NK-92 (cell line): ENCODE data around the gene KCNQ5.
"Not testable (repeated sequence)": the region's sequence is repeated elsewhere in the genome, so short reads cannot be mapped to it uniquely, and the experiment has no call there.

Experiments
- DNase-seq: peaks from one replicate; lab custom pipeline; 2025; ENCODE audit not compliant: unreplicated experiment; lab: John Stamatoyannopoulos, UW

The KCNQ5 gene

DNA sequence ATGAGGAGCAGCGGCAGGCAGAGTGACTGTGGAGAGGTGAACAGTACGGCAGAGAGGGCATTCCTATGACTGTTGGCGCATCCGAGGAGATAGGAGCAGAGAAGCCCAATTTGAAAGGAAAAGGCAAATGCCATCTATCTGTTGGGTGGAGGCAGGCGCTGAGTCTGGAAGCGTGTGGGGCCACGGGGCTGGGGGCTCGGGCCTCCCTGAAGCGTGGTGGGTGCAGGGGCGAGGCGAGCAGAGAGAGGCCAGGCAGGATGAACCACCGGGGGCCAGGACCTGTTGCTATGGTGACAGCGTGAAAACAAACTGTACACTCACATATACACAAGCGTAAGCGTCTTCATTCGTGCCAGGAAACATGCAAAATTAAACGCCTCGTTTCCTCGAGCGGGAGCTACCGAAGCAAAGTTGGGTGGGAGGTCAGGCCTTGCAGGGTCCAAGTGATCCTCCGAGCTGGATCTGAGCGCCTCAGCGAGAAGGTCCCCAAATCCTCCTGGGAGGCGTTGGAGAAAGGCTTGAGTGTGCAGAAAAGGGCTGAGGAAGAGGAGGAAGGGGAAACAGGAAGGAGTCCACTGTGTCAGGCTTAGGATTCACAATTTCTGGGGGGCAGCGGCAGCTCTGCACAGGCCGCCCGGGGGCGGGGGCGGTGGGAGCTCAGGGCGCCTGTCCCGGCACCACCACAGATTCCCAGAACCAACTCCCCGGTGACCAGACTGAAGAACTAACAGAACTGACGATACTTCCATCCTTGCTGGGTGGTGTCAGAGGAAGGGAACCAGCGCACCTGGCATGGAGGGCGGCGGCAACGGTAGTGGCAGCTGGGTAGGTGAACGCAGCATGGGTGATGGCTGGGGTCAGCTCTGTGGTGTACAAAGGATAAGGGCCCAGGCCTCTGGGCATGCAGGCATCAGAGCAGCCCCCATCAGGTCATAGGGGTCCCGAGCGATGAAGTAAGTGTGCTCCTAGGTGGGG, 535.2 kb downstream of the KCNQ5 start:
- no peak for DNase-seq

DNA sequence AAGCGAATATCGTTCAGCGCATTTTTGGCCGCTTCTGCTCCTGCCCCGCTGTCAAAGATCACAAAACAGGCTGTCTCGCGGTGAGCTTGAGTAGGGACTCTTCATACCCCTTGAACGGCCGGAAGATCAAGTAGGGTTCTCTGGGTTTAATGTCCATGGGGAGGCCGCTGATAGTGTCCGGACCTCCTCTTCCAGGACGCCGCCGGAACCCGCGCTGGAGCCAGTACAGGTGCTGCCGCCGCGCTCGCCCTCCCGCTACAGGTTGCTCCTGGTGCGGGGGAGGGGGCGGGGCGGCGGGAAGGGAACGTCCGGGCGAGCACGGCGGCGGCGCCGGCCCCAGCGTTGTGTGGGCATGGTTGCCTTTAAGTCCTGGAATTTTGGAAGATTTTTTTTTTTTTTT, 536.0 kb downstream of the KCNQ5 start:
- DNase-seq: no peak

DNA sequence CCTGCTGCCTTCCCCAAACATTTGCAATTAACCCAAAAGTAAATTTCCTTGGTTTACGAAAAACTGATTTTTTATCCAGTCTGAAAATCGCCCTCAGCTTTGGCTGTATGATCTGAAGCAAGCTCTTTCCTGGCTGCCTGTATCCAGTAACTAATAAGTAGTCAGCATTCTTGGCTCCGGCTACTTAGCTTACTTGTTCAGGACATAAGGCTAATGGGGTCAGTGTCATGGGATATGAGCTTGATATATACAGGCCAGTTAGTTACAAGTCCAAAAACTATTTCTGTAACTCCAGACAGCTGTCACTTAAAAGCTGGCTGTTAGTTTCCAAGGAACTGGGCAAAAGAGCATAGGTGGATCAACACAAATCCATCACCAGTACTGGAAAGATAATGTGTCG, 547.2 kb downstream of the KCNQ5 start:
- DNase-seq: no peak

DNA sequence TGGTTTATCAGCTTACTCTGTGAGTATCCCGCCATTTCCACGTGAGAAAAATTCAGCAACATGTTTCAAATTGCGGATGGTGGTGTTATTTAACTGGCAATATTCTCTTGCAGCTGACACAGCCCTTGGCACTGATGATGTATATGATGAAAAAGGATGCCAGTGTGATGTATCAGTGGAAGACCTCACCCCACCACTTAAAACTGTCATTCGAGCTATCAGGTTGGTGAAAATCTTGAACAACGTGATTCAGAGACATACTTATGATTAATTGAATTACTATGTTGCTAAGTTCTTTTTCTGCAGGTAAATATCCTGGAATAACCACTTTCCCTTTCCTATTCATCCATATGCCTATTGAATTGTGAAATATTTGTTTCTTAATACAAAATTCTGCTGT, 547.8 kb downstream of the KCNQ5 start:
- no peak for DNase-seq

DNA sequence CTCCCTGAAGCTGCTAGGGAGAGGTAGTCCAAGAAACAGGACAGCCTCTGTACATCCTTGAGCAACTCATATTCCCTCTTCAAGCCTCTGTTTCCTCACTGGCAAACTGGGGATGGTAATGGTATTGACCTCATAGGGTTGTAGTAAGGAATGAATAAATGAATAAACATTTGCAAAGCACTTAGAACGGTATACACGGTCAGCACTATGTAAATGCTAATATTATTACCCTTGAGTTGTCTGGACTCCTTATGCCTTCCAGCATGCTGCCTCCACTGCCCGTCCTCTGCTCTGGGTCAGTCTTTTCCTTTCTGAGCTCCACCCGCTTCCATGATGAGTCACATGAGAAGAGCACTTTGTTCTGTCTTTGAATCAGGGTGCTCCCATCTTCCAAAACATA, 552.8 kb downstream of the KCNQ5 start:
- DNase-seq: no peak

DNA sequence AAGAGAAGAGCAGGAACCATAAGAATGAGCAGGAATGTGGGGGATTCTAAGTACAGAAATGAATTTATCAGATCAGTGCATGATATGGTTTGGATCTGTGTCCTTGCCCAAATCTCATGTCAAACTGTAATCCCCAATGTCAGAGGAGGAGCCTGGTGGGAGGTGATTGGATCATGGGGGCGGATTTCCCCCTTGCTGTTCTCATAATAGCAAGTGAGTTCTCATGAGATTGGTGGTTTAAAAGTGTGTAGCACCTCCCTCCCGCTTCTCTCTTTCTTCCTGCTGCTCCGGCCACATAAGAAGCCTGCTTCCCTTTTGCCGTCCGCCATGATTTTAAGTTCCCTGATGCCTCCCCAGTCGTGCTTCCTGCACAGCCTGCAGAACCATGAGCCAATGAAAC, 554.2 kb downstream of the KCNQ5 start:
- no peak for DNase-seq

DNA sequence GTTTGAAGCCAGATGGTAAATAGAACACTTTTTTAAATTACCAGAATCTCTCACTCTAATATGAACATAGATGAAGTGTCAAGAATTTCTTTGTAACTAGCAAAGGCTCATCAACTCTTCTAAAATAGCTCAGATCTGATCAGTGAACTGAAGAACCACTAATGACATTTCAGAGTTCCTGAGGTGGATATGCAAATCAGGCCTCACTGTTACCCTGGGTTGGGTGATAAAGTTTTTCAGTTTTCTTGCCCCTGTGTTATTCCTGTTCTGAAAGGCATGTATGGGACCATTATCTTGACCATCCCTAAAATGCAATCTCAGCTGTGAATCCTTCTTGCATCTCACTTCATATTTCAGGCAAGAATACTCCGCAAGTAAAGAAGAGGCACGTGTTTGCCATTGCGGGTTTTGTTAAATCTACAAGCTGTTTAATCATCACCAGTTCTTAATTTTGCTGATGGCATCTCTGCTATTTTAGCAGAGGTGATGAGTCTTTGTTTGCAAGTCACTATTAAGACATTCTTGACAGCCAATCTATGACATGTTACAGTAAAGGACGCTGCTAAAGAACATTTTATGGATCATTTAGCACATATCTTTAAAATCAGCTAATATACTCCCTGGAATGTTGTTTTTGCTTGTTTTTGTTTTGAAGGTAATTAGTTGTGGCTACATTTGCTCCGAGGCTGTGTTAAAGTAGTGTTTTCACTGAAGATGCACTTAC, 555.5 kb downstream of the KCNQ5 start:
- no peak for DNase-seq

DNA sequence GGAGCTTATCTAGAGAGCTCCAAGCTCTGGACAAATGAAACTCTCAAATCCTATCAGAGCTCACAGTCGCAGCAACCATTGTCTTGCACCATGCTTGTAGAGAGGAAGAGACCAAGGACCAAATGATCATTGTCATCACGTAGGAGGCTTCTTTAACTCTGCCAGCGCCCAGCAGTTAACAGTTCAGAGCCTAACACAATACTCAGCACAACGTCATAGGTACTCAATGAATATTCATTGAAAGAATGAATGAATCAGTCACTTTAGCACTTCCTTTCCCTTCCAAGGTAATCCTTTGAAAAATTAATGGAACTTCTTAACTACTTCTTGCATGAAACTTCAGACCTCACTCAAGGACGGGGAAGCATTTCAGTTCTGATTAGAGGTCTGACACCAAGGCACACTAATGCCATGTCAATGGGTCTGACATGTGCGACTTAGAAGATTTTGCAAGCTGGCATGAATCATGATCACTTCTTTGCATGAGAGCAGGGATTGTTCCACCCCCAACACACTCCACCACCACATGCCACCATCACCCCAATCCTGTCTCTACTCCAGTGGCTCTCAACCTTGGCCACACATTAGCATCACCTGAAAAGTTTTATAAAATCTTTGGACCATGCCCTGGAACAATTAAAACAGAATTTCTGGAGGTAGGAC, 558.3 kb downstream of the KCNQ5 start:
- no peak for DNase-seq

DNA sequence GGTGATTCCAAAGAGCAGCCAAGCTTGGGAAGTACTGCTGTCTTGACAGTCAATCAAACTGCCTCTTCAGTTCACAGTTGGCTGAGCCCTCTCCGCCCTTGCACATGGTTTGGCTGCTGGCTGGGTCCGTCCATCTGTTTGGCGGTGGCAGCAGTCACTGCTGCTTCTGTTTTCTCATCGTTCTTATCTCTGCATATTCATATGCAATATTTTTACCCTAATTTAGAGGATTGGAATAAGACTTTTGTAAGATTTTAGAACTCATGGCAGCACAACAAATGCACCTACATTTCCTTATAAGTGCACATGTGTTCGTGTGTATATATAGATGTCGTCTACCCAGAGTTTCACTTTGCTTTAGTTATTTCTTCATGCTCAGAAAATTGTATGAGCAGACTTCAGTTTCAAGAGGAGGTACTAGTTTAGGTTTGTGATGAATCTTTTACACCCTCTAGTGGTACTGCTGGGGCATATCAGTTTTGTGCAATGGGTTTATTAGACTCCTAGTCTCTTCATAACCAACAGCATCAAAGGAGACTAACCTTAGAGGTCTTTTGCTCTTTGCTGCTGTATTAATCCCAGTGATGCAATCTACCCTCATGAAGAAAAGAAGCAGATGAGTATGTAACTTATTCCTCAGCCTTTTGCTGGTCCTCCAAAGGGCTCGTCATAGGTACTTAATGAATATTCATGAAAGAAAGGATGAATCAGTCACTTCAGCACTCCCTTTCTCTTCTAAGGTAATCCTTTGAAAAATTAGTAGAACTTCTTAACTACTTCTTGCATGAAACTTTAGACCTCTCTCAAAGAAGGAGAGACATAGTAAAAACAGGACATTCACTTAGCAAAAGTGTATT, 559.1 kb downstream of the KCNQ5 start:
- no peak for DNase-seq

DNA sequence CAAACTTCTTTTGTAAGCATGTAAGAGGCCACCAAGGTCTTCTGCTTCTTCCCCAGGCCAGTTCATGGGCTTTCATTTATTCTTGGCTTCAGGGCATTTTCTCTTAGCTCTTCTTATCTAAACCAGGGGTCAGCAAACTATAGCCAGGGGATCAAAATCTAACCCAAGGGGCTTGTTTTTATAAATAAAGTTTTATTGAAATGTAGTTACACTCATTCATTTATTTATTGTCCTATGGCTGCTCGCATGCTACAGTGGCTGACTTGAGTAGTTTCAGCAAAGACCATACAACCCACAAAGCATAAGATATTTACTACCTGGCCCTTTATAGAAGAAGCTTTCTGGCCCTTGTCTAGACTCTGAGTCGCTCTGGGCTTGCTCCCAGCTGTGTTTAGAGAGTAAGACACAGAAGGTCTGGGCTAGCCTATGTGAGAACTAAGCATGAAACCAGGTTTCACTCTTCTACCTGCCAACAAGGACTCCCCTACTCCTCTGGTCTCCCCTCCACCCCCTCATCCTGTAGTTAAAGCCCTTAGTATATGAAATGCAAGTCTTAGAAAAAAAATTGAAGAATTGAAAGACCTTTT, 560.2 kb downstream of the KCNQ5 start:
- DNase-seq: no peak

DNA sequence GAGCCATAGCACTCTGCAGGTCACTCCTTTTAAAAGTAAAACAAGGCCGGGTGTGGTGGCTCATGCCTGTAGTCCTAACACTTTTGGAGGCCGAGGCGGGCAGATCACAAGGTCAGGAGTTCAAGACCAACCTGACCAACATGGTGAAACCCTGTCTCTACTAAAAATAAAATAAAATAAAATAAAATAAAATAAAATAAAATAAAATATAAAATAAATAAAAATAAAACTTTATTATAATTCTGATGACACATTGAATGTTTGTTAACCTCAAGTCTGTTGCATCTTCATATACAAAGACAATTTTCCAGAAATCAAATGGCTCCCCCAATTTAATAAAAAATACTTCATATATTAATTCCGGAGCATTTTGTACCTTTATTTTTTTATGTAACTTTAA, 571.4 kb downstream of the KCNQ5 start:
- DNase-seq: not testable (repeated sequence)

DNA sequence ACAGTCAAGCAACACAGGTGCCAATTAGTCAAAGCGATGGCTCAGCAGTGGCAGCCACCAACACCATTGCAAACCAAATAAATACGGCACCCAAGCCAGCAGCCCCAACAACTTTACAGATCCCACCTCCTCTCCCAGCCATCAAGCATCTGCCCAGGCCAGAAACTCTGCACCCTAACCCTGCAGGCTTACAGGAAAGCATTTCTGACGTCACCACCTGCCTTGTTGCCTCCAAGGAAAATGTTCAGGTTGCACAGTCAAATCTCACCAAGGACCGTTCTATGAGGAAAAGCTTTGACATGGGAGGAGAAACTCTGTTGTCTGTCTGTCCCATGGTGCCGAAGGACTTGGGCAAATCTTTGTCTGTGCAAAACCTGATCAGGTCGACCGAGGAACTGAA, 572.9 kb downstream of the KCNQ5 start:
- DNase-seq: no peak

DNA sequence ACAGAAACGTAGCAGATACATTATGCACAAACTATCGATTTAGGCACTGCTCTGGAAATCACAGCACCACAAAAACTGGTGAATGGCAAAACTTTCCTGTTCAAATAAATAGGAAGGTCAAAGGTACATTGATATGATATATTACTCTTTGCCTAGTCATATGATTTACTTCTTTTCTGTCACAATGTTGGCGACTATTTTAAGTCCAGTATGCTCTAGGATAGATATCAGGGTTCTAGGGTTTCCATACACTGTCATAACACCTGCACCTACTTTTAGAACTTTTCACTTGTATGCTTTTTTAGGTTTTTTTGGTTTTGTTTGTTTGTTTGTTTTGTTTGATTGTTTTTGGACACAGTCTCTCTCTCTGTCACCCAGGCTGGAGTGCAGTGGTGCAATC, 578.4 kb downstream of the KCNQ5 start:
- no peak for DNase-seq

DNA sequence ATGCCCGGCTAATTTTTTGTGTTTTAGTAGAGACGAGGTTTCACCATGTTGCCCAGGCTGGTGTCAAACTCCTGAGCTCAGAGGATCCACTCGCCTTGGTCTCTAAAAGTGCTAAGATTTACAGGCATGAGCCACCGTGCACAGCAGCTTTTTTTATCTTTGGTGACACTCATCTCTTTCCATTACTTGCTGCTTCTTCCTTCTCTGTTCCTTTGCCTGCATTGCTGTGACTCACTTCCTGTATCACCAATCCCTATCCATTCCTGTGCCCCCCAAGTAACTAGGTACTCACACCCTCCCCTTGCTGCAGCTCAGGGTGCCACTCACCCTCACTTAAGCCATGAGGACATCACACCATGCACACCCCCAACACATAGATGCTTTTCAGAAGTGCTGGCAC, 578.9 kb downstream of the KCNQ5 start:
- DNase-seq: no peak

DNA sequence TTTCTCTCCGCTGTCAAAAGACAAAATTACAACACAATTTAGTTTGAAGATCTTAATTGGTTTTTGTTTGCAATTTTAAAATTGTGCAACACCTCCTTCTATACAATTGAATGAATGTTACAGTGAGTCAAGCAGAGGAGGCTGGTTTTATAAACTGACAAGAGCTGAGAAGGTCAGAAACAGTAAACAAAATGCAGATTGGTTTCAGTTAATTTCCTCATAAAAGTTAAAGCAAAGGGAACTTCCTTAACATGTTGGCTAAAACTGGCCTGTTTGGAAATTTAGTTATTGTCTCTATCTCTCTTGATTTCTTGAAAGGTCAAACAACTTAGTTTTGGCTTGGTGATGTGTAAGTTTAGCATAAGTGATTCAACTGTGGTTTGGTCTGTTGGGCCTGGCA, 581.2 kb downstream of the KCNQ5 start:
- DNase-seq: no peak

DNA sequence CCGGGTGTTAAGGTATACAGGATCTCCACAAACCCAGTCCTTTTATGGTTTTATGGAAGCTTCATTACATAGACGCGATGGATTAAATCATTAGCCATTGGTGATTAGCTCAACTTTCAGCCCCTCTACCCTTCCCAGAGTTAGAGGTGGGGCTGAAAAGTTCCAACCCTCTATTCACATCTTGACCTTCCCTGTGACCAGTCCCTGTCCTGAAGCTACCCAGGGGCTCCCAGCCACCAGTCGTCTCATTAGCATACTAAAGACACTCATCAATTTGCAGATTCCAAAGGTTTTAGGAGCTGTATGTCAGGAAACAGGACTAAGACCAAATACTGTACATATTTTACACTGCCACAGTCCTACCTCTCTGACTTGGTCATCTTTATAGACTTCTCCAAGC, 582.4 kb downstream of the KCNQ5 start:
- DNase-seq: no peak

DNA sequence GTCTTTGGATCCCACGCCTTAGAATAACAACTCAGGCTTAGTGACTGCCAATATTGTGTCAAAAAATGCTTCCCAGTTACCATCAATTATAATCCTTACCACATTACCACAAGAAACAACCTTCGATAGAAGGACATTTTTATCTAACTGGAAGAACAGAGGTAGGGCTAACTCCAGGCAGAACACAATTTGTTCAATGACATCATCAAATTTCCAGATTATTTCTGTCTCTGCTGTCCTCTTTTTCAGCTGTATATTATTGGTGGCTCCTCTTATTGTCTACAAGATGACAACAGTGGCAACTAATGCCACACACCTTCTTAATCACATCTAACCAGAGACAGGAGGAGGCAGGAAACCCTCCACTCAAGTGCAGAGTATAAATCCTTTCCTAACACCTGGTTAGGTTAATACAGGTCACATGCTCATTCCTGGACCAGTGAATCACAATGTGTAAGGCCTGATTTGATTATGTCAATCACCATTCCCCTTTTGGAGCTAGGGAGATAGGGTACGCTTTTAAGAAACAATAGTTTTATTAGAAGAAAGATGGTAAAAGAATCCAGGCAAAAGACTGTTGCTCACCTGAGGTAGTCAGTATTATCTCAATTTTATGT, 585.5 kb downstream of the KCNQ5 start:
- no peak for DNase-seq

DNA sequence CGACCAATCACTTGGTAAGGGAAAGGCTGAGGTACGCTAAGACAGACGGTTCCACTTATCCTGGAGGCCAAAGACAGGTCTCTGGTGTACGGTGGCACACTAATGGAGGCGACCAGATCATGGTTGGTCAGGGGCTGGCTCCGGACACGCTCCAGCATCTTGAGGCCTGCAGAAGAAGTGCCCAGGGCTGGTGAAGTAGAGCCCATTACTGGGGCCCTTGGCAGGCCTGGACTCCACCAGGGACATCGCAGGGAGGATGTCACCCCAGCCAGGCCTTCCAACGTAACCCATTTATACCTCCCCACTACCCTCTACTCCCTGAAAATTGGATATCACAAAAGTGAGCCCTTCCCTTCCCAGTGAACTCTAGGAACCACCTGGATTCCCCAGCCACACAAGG, 587.3 kb downstream of the KCNQ5 start:
- DNase-seq: no peak

DNA sequence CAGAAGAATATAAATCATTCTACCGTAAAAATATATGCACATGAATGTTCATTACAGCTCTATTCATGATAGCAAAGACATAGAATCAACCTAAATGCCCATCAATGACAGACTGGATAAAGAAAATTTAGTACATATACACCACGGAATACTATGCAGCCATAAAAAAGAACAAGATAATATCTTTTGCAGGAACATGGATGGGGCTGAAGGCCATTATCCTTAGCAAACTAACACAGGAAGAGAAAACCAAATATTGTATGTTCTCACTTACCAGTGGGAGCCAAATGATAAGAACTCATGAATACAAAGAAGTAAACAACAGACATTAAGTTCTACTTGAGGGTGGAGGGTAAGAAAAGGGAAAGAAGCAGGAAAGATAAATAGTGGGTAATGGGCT, 595.0 kb downstream of the KCNQ5 start:
- no peak for DNase-seq

DNA sequence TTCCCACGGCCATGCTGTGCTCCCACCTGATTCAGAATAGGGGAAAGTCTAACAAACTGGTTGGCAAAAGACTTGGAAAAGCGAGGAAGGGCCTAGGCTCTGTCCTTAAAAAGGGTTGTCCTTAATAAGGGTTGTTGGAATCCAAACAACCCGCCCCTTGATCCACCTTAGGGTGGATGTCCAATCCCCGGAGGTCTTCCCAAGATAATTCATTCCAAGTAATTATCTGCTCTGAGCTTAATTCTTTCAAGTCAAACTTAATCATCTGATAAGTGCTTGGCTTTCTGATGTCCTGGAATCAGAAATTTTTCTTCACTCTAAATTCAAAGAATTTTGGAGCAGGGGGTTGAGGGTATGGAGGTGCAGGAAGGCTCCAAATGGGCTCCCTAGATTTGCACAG, 603.5 kb downstream of the KCNQ5 start, which contains the start of gene KHDC1L:
Gene KHDC1L (minus strand): TSS at position 101 of the 400 bp plus-strand sequence. CDS start 88 bp downstream, at position 13.
- no peak for DNase-seq
